B cell (primary cell): Measurements from ENCODE around the gene NAV2.

Source experiments
- CTCF ChIP-seq: fragments of 200-600 bp; IDR thresholded peaks from one replicate; pipeline ENCODE4 v1.8.0; 2022; ENCODE audit warnings: antibody characterized with exemption, mild to moderate bottlenecking
- EZH2 ChIP-seq: IDR thresholded peaks from 2 replicates; pipeline ENCODE4 v1.6.1; 2012; ENCODE audit warnings: borderline replicate concordance, low read depth, mild to moderate bottlenecking, moderate library complexity, low read length; ENCODE audit not compliant: insufficient read depth, poor library complexity, severe bottlenecking

GRCh38 chr11:19895776-19896175 is 183.1 kb downstream of the NAV2 start:
- no peak for TF ChIP-seq CTCF
- TF ChIP-seq EZH2 = no peak
